ENCODE data around the gene MAN2A2.

GRCh38 chr15:90862487-90862886, 40.6 kb upstream of the MAN2A2 start:
- TF ChIP-seq CTCF (IDR thresholded peaks at IDR 0.05) (no peak), POLR2A (IDR thresholded peaks at IDR 0.05) (no peak), POLR2AphosphoS5 (IDR thresholded peaks at IDR 0.05) (no peak), EP300 (IDR thresholded peaks at IDR 0.05; ENCODE audit: low read depth) (no peak)
